Stimulated activated CD4-positive, alpha-beta T cell treated with anti-CD3 and anti-CD28 coated beads, Interleukin-2, amount 100 ng/mL, for 24 hours (primary cell): ENCODE results near the gene SDC4.

Source experiments
- DNase-seq, 2 donors: peaks; one replicate each; pipeline ENCODE4 v3.0.0-alpha.2; 2020

SDC4 gene

GRCh38 chr20:45347936-45348778 lies at the start of gene SDC4:
Gene SDC4 (minus strand): TSS chr20:45348424. CDS start chr20:45348384, 40 bp downstream.
- peak; percentile 70 to 75 for DNase-seq

GRCh38 chr20:45395114-45395415 lies 46.8 kb upstream of the SDC4 start:
- DNase-seq = no peak

- DNase-seq = no peak
Observed at GRCh38 chr20:45394221-45395113, 46.2 kb upstream of the SDC4 start.

GRCh38 chr20:45392733-45393132 lies 44.5 kb upstream of the SDC4 start:
- DNase-seq = no peak

GRCh38 chr20:45391559-45391958 lies 43.3 kb upstream of the SDC4 start:
- no peak for DNase-seq

GRCh38 chr20:45390931-45391330 lies 42.7 kb upstream of the SDC4 start:
- no peak for DNase-seq

GRCh38 chr20:45387274-45387673 lies 39.0 kb upstream of the SDC4 start:
- DNase-seq = no peak

GRCh38 chr20:45378191-45378590 lies 30.0 kb upstream of the SDC4 start, which contains the start of gene TP53TG5:
Gene TP53TG5 (minus strand): TSS chr20:45378325. CDS start chr20:45378236, 89 bp downstream.
- DNase-seq = no peak

- DNase-seq = no peak
Observed at GRCh38 chr20:45377269-45377668, 29.0 kb upstream of the SDC4 start.

GRCh38 chr20:45374966-45375365 lies 26.7 kb upstream of the SDC4 start:
- DNase-seq = no peak

GRCh38 chr20:45374101-45374467 lies 25.9 kb upstream of the SDC4 start:
- no peak for DNase-seq

GRCh38 chr20:45373353-45374100 lies 25.3 kb upstream of the SDC4 start:
- peak; percentile 94 to 95 for DNase-seq

GRCh38 chr20:45372646-45373352 lies 24.6 kb upstream of the SDC4 start:
- DNase-seq = no peak

GRCh38 chr20:45372241-45372640 lies 24.0 kb upstream of the SDC4 start:
- no peak for DNase-seq

- no peak for DNase-seq
Observed at GRCh38 chr20:45370571-45371160, 22.4 kb upstream of the SDC4 start.

- DNase-seq = no peak
Observed at GRCh38 chr20:45368221-45368980, 20.2 kb upstream of the SDC4 start.

GRCh38 chr20:45367126-45367525 lies 18.9 kb upstream of the SDC4 start:
- no peak for DNase-seq

- DNase-seq = peak in 1 of 2 donors; percentile 13
Observed at GRCh38 chr20:45366631-45367030, 18.4 kb upstream of the SDC4 start.

- DNase-seq = no peak
Observed at GRCh38 chr20:45366192-45366591, 18.0 kb upstream of the SDC4 start.

- no peak for DNase-seq
Observed at GRCh38 chr20:45365444-45365970, 17.3 kb upstream of the SDC4 start.
